Peyer's patch (tissue), 4 donors: ENCODE measurements around the gene APLNR.

ENCODE experiments used
- CTCF ChIP-seq, 6 experiments: fragments of 450-650 bp in 4 of 6; fragments of 200-600 bp in 2 of 6; sonication (generic) in 1 of 6; IDR thresholded peaks; one replicate each; pipeline ENCODE4 v1.5.1; 2017 to 2019; ENCODE audit warnings: antibody characterized with exemption in 6 of 6, mild to moderate bottlenecking in 3 of 6, moderate library complexity in 1 of 6
- POLR2A ChIP-seq, 2 donors: fragments of 450-650 bp; IDR thresholded peaks; one replicate each; pipeline ENCODE4 v1.5.1; 2017; ENCODE audit warnings: antibody characterized with exemption in 2 of 2, mild to moderate bottlenecking in 2 of 2, moderate library complexity in 2 of 2

DNA sequence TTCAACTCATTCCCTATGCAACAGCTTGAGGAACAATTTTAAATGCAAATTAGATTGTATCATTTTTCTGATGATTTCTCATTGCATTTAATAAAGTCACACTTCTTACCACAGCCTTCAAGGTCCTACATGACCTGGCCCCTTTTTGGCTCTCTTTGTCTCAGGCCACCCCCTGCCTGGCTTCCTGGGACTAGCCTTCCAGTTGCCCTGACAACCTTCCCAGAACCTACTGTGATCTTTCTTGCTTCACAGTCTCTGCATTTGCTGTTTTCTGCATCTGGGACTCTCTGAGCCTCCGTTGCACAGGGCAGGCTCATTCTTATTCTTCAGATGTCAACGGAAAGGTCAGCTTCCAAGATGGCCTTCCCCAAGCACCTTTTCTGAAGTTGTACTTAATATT is 12.9 kb downstream of the APLNR start:
- TF ChIP-seq POLR2A (IDR thresholded peaks at IDR 0.05) (no peak), CTCF (IDR thresholded peaks at IDR 0.05) (no peak)
